BJ (cell line): ENCODE measurements around the gene TSHR. TPM values are rescaled to one million over a fixed set of nuclear protein-coding genes. Genes with fewer than 3 reads are reported as not detected.
"Not testable (repeated sequence)": the region's sequence is repeated elsewhere in the genome, so short reads cannot be mapped to it uniquely, and the experiment has no call there.

Experiments
- CTCF ChIA-PET: fragments of 350-600 bp; formaldehyde crosslinking; extraction: SDS; loops from one replicate; lab custom pipeline; 2021; ENCODE audit warnings: antibody characterized with exemption, inconsistent platforms; lab: Yijun Ruan, JAX
- POLR2A ChIA-PET: fragments of 300-600 bp; sonication (Branson Sonifier 250); formaldehyde crosslinking; extraction: SDS; loops from one replicate; lab custom pipeline; 2021; ENCODE audit warnings: antibody characterized with exemption; lab: Charles Lee
- DNase-seq: peaks from one replicate; pipeline ENCODE4 v3.0.0-alpha.2; 2011; ENCODE audit warnings: low read depth
- H3K27me3 ChIP-seq: 2 replicates; pipeline ENCODE4 v1.6.0; 2011; ENCODE audit warnings: low read length; ENCODE audit not compliant: control insufficient read depth, insufficient read depth
- H3K36me3 ChIP-seq: 2 replicates; pipeline ENCODE4 v1.5.1; 2011; ENCODE audit warnings: low read length; ENCODE audit not compliant: control insufficient read depth, insufficient read depth
- H3K4me3 ChIP-seq: 2 replicates; pipeline ENCODE4 v1.5.1; 2011; ENCODE audit warnings: low read depth, mild to moderate bottlenecking, control low read depth, low read length
- CTCF ChIP-seq: IDR thresholded peaks from 2 replicates; pipeline ENCODE4 v1.5.1; 2011; ENCODE audit warnings: low read depth, mild to moderate bottlenecking, control low read depth, inconsistent platforms, low read length, moderate library complexity; ENCODE audit not compliant: insufficient read depth
- polyA plus RNA-seq: library from polyadenylated mRNA; depleted of rRNA; stranded (reverse); fragments of >200 nt; gene quantifications from 2 replicates; pipeline ENCODE4 v1.2.3, GENCODE V29; 2011

The TSHR gene
- polyA plus RNA-seq, 1 experiment, result not detected

- Histone ChIP-seq H3K36me3 (no peaks in the 10 kb centered on the region), H3K4me3 (no peak overlapping the region), H3K27me3 (no peaks in the 10 kb centered on the region)
- ChIA-PET POLR2A (no interaction called here), CTCF (no interaction called here)
- no peak for DNase-seq
- no peak for TF ChIP-seq CTCF
These were observed 157.8 kb downstream of the TSHR start for GRCh38 chr14:81113176-81113575.

GRCh38 chr14:81113945-81114820 is 158.8 kb downstream of the TSHR start:
- H3K27me3 ChIP-seq, DNase-seq, POLR2A ChIA-PET, CTCF ChIA-PET, H3K36me3 ChIP-seq, H3K4me3 ChIP-seq: not testable (repeated sequence)

GRCh38 chr14:81120501-81120900 is 165.1 kb downstream of the TSHR start:
- POLR2A ChIA-PET, result no interaction called here
- DNase-seq, result no peak
- H3K27me3 ChIP-seq, result no peaks in the 10 kb centered on the region

GRCh38 chr14:81122326-81122725 is 166.9 kb downstream of the TSHR start:
- ChIA-PET CTCF (no interaction called here), POLR2A (no interaction called here)
- Histone ChIP-seq H3K36me3 (no peaks in the 10 kb centered on the region), H3K4me3 (no peak overlapping the region), H3K27me3 (no peaks in the 10 kb centered on the region)
- no peak for TF ChIP-seq CTCF
- no peak for DNase-seq

More at GRCh38 chr14:81120501-81120900, 165.1 kb downstream of the TSHR start:
- no peak overlapping the region for H3K4me3 ChIP-seq
- H3K36me3 ChIP-seq, result no peaks in the 10 kb centered on the region
- CTCF ChIA-PET, result no interaction called here
- no peak for TF ChIP-seq CTCF

GRCh38 chr14:81123811-81124210 is 168.4 kb downstream of the TSHR start:
- ChIA-PET CTCF (no interaction called here), POLR2A (no interaction called here)
- H3K4me3 ChIP-seq, result no peak overlapping the region
- no peak for TF ChIP-seq CTCF
- no peaks in the 10 kb centered on the region for H3K36me3 ChIP-seq
- no peaks in the 10 kb centered on the region for H3K27me3 ChIP-seq
- no peak for DNase-seq
